GM06990 (cell line): ENCODE measurements around the gene EHF.

Experiments used
- DNase-seq: peaks from one replicate; pipeline ENCODE4 v3.0.0-alpha.2; 2011; ENCODE audit not compliant: insufficient read length; ENCODE audit errors: extremely low read depth
- H3K27me3 ChIP-seq: replicated peaks from 2 replicates; pipeline ENCODE4 v1.6.0; 2011; ENCODE audit warnings: low read length; ENCODE audit not compliant: control insufficient read depth, insufficient read depth
- H3K36me3 ChIP-seq: 2 replicates; pipeline ENCODE4 v1.5.1; 2011; ENCODE audit warnings: low read length; ENCODE audit not compliant: control insufficient read depth, insufficient read depth
- H3K4me3 ChIP-seq: replicated peaks from 2 replicates; pipeline ENCODE4 v1.5.1; 2011; ENCODE audit warnings: low read depth, mild to moderate bottlenecking, control low read depth, low read length
- TF ChIP-seq, protein P1 (sequence below): IDR thresholded peaks from 2 replicates; pipeline ENCODE4 v1.5.1; 2011; ENCODE audit warnings: low read length, control low read depth, mild to moderate bottlenecking, inconsistent platforms; ENCODE audit not compliant: insufficient read depth, poor library complexity, severe bottlenecking

Gene EHF

GRCh38 chr11:34602245-34602644, 18.6 kb upstream of the EHF start:
- DNase-seq = no peak
- no peaks in the 10 kb centered on the region; the same call in 1 of the 2 replicates for H3K27me3 ChIP-seq
- no peaks in the 10 kb centered on the region for H3K36me3 ChIP-seq
- H3K4me3 ChIP-seq = no peak overlapping the region
- TF ChIP-seq, protein P1, sequence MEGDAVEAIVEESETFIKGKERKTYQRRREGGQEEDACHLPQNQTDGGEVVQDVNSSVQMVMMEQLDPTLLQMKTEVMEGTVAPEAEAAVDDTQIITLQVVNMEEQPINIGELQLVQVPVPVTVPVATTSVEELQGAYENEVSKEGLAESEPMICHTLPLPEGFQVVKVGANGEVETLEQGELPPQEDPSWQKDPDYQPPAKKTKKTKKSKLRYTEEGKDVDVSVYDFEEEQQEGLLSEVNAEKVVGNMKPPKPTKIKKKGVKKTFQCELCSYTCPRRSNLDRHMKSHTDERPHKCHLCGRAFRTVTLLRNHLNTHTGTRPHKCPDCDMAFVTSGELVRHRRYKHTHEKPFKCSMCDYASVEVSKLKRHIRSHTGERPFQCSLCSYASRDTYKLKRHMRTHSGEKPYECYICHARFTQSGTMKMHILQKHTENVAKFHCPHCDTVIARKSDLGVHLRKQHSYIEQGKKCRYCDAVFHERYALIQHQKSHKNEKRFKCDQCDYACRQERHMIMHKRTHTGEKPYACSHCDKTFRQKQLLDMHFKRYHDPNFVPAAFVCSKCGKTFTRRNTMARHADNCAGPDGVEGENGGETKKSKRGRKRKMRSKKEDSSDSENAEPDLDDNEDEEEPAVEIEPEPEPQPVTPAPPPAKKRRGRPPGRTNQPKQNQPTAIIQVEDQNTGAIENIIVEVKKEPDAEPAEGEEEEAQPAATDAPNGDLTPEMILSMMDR = no peak

- H3K27me3 ChIP-seq = no peaks in the 10 kb centered on the region; the same call in 1 of the 2 replicates
- DNase-seq = no peak
- H3K4me3 ChIP-seq = no peak overlapping the region
- H3K36me3 ChIP-seq = no peaks in the 10 kb centered on the region
- TF ChIP-seq, protein P1 = no peak
Measured at GRCh38 chr11:34603129-34604001, 17.5 kb upstream of the EHF start.

DNA sequence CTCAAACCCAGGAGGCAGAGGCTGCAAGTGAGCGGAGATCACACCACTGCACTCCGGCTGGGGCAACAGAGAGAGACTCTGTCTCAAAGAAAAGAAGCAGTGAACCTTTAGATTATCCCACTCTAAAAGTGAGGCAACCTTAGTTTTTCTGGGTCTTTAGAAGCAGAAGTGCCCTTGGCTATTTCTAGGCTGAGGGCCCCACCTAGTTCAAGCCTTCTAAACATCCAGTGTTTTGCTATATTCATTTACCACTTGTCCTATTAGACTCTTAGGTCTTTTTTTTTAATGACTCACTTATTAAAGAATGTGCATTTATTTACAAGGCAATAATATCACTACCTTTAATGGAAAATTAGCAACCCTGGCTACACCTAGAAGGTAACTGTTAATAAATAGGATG, 16.7 kb upstream of the EHF start:
- no peak overlapping the region for H3K4me3 ChIP-seq
- no peaks in the 10 kb centered on the region for H3K36me3 ChIP-seq
- no peak for DNase-seq
- H3K27me3 ChIP-seq = no peaks in the 10 kb centered on the region; the same call in 1 of the 2 replicates
- TF ChIP-seq, protein P1 = no peak

GRCh38 chr11:34604911-34605310, 16.0 kb upstream of the EHF start:
- TF ChIP-seq, protein P1 = no peak
- no peaks in the 10 kb centered on the region; the same call in 1 of the 2 replicates for H3K27me3 ChIP-seq
- H3K36me3 ChIP-seq = no peaks in the 10 kb centered on the region
- DNase-seq = no peak
- H3K4me3 ChIP-seq = no peak overlapping the region

DNA sequence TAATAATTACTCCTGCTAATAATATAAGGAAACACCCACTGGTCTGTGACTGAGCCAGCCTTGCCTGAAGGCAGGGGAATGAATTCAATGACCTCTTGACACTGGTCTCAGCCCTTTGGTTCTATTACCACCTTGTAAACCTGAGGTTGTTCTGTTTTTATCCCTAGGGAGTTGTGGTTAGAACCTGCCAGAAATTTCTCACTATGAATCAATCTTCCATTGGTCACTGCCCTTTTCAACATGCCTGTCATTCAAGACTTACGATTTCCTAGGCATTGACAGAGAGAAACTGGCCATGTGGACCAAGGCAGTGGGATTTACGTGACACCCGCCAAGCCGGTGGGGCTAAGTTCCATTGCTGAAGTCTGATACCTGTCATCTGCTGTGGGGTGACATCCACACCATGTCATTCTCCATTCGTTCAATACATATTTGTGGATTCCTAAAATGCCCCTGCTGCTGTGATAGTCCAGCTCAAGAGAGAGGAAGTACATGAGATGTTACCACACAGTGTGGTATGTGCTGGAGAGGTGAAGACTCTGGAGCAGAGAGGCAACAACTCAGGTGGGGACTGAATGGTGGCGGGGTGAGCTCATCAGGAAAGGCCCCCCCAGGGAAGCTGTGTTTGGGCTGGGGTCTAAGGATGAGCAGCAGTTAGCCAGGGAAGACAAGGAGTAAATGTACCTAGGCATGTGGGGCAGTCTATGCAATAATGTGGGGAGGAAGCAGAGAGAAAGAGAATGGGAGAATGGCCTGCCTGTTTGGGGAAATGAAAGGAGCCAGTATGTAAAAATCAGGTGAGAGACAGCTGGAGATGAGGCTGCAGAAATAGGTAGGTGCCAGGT, 15.2 kb upstream of the EHF start:
- Histone ChIP-seq H3K4me3 (no peak overlapping the region), H3K27me3 (no peaks in the 10 kb centered on the region; the same call in 1 of the 2 replicates), H3K36me3 (no peaks in the 10 kb centered on the region)
- TF ChIP-seq, protein P1 = no peak
- DNase-seq = no peak
